MV-4-11 (cell line): Measurements from ENCODE around the gene AKAP9.
"Not testable (repeated sequence)": the region's sequence is repeated elsewhere in the genome, so short reads cannot be mapped to it uniquely, and the experiment has no call there.

ENCODE experiments used
- DNase-seq: peaks from one replicate; lab custom pipeline; 2025; lab: John Stamatoyannopoulos, UW

The AKAP9 gene

DNA sequence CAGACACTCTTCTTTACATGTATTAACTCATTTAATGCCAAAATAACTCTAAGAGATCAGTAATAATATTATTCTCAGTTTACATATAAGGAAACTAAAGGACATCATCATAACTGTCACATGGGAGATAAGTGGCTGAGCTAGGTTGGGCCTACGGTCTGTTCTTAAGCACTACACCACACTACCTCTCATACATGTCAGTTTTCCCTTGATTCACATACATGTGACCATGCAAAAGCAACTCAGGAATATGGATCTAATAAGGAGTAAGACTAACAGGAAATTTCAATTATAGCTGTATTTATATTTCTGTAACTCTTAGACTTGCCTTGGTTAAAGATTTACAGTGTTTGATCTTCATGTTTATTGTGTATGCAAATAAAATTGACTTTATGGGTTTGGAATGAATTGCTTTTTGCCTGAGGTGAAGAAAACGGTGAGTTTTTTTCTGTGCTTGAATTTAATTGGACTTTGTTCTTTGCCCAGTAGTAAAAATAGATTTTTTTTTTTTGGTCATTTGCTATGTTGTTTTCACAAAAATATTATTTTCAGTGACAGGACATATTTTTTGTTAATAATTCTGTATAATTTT, 123.9 kb downstream of the AKAP9 start:
- DNase-seq = no peak

DNA sequence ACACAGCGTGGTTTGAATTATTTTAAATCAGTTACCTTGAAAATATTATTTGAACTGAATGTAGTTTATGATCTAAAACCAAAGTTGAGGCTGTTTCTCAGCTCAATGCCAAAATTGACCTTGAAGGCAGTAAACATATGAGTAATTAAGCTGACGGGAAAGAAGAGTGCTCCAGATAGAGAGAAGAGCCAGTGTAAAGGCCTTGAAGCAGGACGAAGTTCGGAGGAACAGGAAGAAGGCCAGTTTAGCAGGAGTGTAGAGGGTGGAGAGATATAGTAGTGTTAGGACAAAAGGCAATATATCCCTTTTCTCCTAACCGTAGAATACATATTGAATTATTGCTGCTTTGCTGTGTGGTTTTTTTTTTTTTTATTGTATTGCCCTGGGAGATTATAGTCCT, 130.4 kb downstream of the AKAP9 start:
- no peak for DNase-seq

DNA sequence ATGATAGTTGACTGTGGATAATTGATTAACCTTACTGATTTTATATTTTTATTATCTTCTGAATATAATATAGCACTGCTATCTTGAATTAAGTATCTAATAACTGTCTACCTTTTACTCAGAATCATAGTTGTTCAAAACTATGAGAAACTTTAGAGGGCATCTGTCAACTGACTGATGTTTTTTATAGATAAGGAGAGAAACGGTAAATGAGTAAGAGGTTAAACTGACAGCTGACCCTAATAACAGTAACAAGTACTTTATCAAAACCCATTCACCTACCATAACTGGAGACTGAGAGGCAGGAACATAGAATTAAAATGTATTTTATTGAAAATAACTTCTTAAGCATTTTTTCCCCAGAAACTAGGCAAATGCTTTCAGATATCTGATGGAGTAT, 131.5 kb downstream of the AKAP9 start:
- no peak for DNase-seq

DNA sequence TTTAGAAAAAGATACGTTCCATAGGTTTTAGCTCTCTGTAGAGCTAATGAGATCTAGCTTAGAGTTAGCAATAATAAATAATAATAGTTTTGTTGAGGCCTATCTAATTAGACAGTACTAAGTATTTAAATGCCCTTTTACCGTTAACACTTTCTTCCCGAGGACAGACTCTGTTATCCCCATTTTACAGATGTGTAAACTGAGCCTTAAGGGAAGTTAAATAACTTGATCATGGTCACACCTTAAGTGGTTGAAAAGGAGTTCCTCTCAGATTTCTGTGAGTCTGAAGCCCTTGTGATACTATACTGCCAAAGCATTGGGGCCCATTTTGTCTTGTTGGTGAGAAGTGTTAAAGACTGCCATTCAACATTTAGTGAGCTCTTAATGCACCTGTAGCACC, 132.0 kb downstream of the AKAP9 start:
- DNase-seq = no peak

DNA sequence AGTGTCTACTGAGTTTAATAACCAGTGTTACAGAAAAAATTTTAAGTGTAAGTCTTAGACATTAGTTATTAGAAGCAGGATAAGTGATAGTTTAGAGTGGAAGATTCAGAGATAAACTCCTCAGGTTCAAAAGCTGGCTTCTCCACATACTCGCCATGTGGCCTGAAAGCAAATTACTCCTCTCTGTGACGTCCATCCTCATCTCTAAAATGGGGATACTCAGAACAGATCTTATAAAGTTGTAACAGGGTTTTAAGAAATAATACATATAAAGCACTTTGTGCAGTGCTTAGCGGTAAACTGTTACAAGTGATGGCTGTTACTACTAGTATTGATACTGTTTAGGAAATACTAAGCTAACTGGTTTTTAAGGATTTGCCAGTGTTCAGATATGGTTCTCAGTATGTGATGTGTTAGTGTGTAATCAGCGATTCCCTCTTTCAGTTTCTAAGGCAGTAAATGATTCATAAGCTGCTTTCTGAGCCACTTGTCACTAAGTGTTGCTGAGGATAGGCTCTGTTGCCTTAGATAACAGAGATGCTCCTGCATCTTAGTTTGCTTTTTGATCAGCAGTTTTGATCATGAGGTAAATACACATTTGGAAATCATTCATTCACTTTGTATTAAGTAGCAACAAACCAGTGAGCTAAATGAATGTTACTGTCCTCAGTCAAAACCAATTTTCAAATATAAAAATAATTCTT, 134.9 kb downstream of the AKAP9 start:
- peak; percentile 9 for DNase-seq

DNA sequence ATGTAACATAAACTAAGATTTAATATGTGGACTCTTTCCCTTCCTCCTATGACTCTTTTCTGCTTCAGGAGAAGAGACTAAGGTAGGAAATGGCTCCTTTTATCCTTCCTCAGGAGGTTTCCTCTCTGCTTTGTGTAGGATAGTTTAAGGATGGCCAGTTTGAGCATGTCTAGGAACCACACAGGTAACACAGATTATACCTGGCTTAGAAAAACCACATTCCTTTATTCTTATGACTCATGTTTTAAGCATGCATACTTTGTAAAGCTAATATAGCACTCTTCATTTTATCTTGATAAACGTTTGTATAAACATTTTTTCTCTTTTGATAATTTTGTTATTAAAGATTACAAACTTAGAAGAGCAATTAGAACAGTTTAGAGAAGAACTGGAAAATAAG, 135.8 kb downstream of the AKAP9 start:
- no peak for DNase-seq

DNA sequence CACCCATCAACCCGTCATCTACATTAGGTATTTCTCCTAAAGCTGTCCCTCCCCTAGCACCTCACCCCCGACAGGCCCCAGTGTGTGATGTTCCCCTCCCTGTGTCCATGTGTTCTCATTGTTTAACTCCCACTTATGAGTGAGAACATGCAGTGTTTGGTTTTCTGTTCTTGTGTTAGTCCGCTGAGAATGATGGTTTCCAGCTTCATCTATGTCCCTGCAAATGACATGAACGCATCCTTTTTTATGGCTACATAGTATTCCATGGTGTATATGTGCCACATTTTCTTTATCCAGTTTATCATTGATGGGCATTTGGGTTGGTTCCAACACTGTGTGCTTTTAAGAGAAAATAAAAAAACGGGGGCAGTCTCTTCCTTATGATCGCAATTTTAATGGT, 143.3 kb downstream of the AKAP9 start:
- DNase-seq = not testable (repeated sequence)

DNA sequence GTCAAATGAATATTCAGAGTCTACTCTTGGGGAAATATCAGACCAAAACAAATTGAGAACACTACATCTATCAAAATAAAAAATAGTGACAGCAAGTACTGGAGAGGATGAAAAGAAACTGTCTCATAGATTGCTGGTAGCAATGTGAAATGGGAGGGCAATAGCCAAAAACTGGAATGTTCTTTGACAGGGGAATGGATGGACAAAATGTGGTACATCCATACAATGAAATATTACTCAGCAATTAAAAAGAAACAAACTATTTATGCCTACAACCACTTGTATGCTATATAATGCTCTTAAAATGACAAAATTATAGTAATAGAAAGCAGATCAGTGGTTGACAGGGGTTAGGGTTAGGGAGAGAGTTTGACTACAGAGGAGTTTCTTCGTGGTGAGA, 147.6 kb downstream of the AKAP9 start:
- DNase-seq = no peak

DNA sequence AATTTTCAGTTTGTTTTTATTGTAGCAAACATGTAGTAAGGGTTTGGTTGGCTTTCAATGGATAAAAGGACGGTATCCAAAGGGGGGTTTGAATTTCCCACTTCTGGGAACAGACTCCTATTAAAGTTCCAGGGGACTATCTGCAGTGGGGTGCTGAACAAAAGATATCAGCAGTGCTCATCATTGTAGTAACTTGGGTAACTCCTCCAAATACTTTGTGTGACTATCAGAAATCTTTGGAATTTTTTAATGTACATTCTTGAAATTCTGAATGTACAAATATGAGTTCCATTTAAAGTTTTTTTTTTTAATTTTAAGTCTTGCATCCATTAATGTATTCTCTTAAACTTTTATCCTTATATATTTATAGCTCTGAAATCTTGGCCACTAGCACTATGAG, 151.5 kb downstream of the AKAP9 start:
- DNase-seq = no peak

DNA sequence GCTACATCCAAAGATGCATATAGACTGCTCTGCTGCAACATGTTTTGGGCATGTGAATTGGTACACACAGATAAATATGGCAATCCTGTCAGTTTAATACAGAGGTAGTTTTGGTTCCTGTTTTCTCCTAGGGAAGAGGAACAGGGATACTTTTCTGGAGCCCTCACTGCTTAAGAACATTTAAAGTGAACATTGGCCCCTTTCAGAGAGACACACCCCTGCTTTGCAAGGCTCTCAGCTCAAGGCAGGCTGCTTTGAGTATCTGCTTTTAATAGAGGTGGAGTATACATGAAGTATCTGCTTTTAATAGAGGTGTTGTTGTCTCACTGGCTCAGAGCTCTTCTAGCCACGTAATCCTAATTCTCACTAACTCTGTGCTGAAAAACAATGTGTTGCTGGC, 154.7 kb downstream of the AKAP9 start:
- peak; percentile 84 for DNase-seq

DNA sequence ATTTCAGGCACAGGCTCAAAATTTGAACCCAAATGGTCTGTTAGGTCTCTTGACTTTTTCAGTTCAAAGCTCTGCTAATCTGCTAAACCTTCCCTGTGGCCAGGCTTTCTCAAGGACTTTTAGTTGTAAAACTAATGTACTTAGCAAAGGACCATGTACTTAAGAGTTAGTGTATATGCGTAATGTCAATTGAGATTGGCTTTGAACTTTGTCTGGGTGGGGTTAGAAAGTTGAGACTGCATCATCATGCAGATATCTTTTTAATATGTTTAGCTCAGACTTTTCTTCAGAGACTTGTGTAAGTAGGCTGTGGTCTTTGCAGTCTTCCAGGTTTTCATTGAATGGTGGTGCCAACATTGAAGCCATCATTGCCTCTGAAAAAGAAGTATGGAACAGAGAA, 159.9 kb downstream of the AKAP9 start:
- no peak for DNase-seq

DNA sequence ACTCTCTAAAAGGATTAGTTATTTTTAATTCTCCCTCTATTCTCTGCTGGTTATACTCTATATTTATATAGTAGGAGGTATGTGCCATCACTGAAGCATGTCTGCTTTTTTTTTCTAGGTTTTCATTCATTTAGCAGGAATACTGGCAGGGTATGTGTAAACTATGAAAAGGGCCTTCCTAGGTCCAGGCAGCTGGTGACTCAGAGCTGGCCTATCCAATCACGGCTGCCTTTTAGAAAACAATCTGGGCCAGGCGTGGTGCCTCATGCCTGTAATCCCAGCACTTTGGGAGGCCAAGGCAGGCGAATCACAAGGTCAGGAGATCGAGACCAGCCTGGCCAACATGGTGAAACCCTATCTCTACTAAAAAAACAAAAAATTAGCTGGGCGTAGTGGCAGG, 162.2 kb downstream of the AKAP9 start:
- not testable (repeated sequence) for DNase-seq

DNA sequence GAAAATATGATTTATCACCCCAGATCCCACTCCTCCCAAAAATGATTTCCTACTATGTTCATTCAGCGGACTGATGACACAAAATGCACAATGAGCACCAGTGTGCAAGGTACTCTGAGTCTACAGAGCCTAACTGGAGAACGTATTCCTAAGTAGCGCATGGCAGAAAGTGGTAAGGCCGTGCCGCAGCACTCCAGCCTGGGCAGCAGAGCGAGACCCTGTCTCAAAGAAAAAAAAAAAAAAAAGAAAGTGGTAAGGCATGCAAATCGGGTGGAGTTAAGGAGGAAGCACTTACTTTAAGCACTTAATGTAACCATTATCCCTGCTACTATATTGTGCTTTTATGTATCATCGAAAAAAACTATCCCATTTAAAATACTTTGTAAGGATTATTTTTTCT, 168.2 kb downstream of the AKAP9 start:
- DNase-seq = no peak

DNA sequence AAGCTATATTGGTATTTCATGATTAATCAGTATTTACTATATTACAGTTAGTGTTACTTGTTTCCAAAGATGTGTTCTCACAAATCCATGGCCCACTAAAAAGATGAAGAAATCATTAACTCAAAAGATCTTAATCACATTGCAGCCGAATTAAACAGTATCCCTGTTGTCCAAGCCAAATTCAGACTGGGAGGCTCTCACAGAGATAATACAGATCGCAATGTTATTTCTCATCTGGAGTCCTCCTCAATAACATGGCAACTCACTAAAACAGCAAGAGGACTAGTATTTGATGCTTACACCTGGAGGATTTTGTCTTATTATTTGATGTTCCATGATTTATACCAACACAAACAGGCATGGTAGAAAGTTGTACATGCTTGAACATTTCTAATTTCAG, 170.2 kb downstream of the AKAP9 start:
- DNase-seq = no peak

DNA sequence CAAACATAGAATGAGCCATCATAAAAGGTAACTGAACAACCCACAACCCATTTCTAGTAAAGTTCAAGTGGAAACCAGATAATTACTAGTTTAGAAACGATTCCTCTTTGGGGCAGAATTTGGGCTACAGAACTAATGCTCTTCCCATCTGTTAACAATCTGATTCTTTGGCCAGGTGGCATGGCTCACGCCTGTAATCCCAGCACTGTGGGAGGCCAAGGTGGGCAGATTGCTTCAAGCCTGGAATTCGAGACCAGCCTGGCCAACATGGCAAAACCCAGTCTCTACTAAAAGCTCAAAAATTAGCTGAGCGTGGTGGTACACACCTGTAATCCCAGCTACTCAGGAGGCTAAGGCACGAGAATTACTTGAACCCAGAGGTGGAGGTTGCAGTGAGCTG, 175.2 kb downstream of the AKAP9 start:
- DNase-seq = no peak

DNA sequence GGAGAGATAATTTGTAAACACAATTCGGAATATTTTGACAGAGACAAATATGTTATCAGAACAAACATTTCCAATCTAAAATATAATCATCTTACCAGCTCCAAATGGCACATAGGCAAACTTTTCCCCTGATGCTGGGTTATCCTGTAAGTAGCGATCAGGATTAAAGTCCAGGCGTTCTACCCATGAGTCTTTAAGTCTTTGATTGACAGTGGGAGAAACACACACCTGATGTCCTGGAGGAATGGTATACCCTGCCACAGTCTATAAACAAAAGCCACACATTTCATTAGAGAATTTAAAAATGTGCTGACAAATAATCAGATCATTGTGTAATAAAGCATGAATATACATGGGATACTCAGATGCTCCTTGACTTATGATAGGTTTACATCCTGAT, 176.3 kb downstream of the AKAP9 start:
- no peak for DNase-seq

DNA sequence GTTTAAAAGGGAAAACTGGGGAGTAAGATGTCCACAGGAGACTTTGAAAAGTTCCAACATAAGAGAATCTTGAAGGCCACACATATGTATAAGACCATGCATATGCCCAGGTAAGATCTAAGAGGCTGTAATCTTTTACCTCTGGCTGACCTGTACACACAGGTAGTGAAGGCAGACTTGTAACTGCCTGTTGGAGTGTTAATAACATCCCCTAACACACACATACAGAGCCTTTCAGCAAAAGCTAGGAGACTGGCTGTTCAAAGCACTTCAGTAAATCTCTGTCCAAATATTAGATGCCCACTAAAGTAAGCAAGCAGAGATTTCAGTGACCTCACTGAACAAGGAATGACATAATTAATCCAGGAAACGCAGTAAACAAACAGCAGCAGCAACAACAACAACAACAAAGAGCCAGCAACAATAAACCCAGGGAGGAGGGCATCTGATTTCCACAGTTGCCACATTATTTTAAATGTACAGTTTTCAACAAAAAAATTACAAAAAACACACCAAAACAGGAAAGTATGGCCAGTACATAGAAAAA, 178.6 kb downstream of the AKAP9 start:
- DNase-seq = no peak

DNA sequence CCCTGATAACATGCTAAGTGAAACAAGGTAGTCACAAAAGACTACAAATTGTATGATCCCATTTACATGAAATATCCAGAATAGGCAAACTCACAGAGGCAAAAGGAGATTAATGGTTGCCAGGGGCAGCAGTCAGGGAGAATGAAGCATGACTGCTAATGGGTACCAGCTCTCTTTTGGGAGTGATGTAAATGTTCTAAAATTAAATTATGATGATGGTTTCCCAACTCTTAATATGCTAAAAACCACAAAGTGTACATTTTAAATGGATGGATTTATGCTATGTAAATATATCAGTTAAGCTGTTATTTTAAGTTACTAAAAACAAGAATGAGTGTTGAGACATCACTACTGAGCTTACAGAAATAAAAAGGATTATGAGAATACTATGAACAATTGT, 181.0 kb downstream of the AKAP9 start:
- no peak for DNase-seq

DNA sequence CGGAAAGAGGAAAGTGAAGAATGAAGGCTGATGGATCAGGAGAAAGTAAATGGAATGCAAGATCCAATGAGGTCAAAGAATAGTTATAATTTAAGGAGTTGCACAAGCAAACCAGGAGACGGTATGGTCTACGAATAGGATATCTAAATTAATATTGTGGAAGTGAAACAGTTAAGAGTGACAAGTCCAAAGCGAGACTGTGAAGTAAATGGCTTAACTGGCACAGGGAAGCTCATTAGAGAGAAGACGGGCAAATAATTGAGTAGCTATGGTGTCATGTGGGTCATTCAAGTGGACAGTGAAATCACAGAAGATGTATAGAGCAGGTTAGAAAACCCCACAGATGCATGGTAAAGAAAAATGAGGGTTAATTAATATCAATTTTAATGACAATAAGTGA, 190.4 kb downstream of the AKAP9 start:
- no peak for DNase-seq

DNA sequence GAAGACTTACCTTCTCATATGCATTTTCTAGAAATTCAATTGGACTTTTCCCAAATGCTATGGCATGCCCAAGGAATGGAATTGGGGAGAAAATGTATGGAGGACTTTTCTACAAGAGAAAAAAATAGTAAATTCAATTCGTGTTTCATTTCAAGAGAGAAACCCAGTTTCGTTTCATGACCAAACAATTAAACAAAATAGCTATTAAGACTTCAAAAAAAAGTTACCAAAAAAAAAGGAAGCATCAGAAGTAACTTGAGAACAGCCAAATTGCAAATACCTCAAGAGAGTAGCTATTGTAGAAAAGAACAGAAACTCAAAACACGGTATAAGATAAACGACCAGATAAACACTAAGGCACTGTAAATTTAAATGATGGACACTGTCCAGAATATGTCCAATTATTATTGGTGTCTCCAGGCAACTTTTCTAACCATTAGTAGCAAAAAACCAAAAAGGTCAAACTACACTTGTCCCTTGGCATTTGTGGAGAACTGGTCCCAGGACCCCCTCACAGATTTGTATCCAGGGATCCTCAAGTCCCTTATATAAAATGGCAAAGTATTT, 191.2 kb downstream of the AKAP9 start:
- DNase-seq = no peak

DNA sequence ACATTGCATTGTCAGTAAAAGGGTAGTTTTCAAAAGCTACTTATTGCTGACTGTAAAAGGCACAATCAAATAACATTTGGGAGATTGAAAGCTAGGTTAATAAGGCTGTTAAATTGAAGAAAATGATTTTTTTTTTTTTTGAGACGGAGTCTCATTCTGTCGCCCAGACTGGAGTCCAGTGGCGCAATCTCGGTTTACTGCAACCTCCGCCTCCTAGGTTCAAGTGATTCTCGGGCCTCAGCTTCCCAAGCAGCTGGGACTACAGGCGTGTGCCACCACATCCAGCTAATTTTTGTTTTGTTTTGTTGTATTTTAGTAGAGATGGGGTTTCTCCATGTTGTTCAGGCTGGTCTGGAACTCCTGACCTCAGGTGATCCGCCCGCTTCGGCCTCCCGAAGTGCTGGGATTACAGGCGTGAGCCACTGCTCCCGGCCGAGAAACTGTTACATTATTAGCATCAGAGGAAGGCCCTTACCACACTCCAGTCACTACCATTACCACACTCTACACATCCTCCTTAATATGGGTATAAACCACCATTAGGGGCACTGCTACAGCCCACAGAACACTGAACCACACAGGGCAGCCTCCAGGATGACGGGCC, 192.6 kb downstream of the AKAP9 start:
- DNase-seq = peak; percentile 52

DNA sequence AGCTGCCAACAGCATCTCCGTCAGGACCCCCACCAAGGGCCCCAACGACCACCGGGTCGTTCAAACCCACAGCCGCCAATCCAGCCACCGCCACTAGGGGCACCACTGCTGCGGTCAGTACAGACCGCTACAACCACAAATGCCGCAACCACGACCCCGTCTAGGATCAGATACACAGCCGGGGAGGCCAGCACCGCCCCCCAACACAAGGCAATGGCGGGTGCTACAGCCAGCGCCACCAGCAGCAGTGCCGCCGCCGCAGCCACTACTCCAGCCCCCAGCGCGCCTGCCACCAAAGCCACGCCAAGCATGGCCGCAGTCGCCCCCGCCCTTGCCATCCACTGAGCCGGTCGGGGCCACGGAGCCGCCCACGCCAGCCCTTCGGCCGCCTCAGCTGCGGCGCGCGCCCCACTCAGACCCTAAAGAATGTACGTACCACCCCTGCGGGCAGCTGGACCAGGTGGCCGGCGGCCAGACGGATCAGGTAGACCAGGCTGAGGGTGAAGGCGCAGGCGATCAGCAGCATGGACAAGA, 193.1 kb downstream of the AKAP9 start:
- no peak for DNase-seq
